Choroid plexus epithelial cell (primary cell): ENCODE data around the gene ZNF652.

Source experiments
- DNase-seq: peaks from one replicate; pipeline ENCODE4 v3.0.0-alpha.2; 2010; ENCODE audit warnings: low read depth
- H3K4me3 ChIP-seq: 2 replicates; pipeline ENCODE4 v1.5.1; 2011; ENCODE audit warnings: low read depth, mild to moderate bottlenecking, control low read depth, low read length, moderate library complexity
- CTCF ChIP-seq: conservative IDR thresholded peaks from 2 replicates; pipeline ENCODE4 v1.5.1; 2011; ENCODE audit warnings: low read depth, mild to moderate bottlenecking, control low read depth, inconsistent platforms, low read length, moderate library complexity

Gene ZNF652

GRCh38 chr17:49359990-49360795 lies 1.9 kb downstream of the ZNF652 start:
- TF ChIP-seq CTCF = no peak
- H3K4me3 ChIP-seq = peak overlapping the region; percentile 92
- DNase-seq = peak; percentile 36

GRCh38 chr17:49358641-49359247 lies 3.3 kb downstream of the ZNF652 start:
- peak; percentile 17 for DNase-seq
- no peak for TF ChIP-seq CTCF
- H3K4me3 ChIP-seq = no peak overlapping the region

- DNase-seq = no peak
- TF ChIP-seq CTCF = no peak
- no peak overlapping the region for H3K4me3 ChIP-seq
Observed at GRCh38 chr17:49357516-49357915, 4.5 kb downstream of the ZNF652 start.

- no peak for TF ChIP-seq CTCF
- no peak overlapping the region for H3K4me3 ChIP-seq
- no peak for DNase-seq
Observed at GRCh38 chr17:49356320-49356719, 5.7 kb downstream of the ZNF652 start.

GRCh38 chr17:49353607-49354006 lies 8.4 kb downstream of the ZNF652 start:
- no peak for TF ChIP-seq CTCF
- no peak overlapping the region for H3K4me3 ChIP-seq
- peak; percentile 5 for DNase-seq

GRCh38 chr17:49352587-49353154 lies 9.4 kb downstream of the ZNF652 start:
- H3K4me3 ChIP-seq = no peak overlapping the region
- no peak for TF ChIP-seq CTCF
- DNase-seq = no peak
